ENCODE results near the gene SHB.

The SHB gene

DNA sequence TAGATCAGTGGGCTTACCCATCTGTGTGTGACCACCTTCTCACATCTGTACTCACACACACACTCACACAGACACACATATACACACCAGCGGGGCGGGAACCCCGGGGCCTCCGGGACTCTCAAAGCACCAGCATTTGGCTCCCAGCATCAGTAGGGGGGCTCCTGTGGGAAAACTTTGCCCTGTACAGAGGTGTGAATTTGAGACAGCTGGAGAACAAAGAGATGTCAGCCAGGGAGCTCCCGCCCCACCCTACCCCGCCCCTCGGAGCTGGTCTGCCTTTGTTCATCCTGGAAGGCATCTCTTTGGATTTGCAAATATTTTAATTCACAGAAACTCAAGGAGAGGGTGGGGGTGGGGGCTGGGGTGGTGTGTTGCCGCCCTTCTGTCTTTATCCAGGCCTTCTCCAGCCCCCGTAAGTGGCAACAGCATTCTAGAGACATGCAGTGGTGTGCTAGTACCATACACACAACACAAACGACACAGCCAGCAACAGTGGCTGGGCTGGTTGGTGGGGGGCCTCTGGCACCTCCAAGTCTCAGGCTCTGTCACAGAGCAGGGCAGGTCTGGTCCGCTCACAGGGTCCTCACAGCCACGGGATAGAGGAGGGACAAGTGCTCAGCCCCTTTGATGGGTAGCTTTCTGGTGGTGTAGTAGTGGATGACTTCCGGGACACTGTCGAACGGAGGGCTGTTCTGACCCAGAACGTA, 149.6 kb downstream of the SHB start:
- Histone ChIP-seq H3K27me3 (replicated peaks; ENCODE audit: insufficient read depth, low read length) (no peaks in the 10 kb centered on the region), H3K9me2 (replicated peaks; ENCODE audit: insufficient read depth, low read length) (no peaks in the 10 kb centered on the region), H3K36me3 (replicated peaks; ENCODE audit: insufficient read depth, low read length) (no peaks in the 10 kb centered on the region), H2AFZ (ENCODE audit: low read length) (no peak overlapping the region), H3K9ac (ENCODE audit: low read length) (no peak overlapping the region), H3K9me3 (replicated peaks; ENCODE audit: insufficient read depth, low read length) (no peaks in the 10 kb centered on the region), H3K4me3 (ENCODE audit: low read length) (no peak overlapping the region), H3F3A (ENCODE audit: insufficient read depth, low read length) (no peaks in the 10 kb centered on the region), H4K20me1 (ENCODE audit: insufficient read depth, low read length) (no peaks in the 10 kb centered on the region), H3K27ac (ENCODE audit: low read length) (no peak overlapping the region), H3K79me2 (ENCODE audit: low read length) (no peaks in the 10 kb centered on the region), H3K4me2 (ENCODE audit: low read depth, low read length) (no peak overlapping the region), H3K4me1 (ENCODE audit: low read length) (peaks cover 10% of the 10 kb centered on the region)
- TF ChIP-seq EZH2 (optimal IDR thresholded peaks at IDR 0.05; ENCODE audit: low read depth, low read length) (no peak), EZH2phosphoT487 (IDR thresholded peaks at IDR 0.05; ENCODE audit: low read length) (no peak)
- TF ChIP-seq, protein P1, sequence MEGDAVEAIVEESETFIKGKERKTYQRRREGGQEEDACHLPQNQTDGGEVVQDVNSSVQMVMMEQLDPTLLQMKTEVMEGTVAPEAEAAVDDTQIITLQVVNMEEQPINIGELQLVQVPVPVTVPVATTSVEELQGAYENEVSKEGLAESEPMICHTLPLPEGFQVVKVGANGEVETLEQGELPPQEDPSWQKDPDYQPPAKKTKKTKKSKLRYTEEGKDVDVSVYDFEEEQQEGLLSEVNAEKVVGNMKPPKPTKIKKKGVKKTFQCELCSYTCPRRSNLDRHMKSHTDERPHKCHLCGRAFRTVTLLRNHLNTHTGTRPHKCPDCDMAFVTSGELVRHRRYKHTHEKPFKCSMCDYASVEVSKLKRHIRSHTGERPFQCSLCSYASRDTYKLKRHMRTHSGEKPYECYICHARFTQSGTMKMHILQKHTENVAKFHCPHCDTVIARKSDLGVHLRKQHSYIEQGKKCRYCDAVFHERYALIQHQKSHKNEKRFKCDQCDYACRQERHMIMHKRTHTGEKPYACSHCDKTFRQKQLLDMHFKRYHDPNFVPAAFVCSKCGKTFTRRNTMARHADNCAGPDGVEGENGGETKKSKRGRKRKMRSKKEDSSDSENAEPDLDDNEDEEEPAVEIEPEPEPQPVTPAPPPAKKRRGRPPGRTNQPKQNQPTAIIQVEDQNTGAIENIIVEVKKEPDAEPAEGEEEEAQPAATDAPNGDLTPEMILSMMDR (IDR thresholded peaks at IDR 0.05; ENCODE audit: low read length), result no peak
- no peak for DNase-seq

DNA sequence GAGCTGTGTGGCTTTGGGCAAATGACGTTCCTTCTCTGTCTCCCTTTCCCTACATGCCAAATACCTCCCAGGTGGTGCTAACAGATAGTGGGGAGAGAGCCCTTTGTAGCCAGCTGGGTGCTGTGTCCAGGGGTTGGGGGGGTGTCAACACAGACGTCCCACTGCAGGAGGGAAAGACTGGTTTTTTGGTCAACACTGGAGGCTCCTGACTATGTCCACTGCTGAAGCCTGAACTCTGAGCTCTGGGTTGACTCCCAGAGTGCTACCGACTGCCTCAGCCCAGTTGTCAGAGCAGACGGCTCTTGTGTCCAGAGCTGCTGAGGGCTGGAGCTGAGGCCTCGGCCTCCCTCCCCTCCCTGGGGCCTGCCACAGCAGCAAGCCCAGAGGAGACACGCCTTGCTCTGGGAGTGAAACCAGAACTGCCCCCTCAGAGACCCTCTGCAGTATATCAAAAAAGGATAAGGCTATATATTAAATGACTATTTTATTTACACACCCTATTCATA, 150.3 kb downstream of the SHB start:
- H3K4me1 ChIP-seq (ENCODE audit: low read length), result peaks cover 10% of the 10 kb centered on the region
- no peak for TF ChIP-seq EZH2 (optimal IDR thresholded peaks at IDR 0.05; ENCODE audit: low read depth, low read length)
- TF ChIP-seq, protein P1 (IDR thresholded peaks at IDR 0.05; ENCODE audit: low read length), result no peak
- no peak for TF ChIP-seq EZH2phosphoT487 (IDR thresholded peaks at IDR 0.05; ENCODE audit: low read length)
- H3K27ac ChIP-seq (ENCODE audit: low read length), result no peak overlapping the region
- no peaks in the 10 kb centered on the region for H3K27me3 ChIP-seq (replicated peaks; ENCODE audit: insufficient read depth, low read length)
- no peaks in the 10 kb centered on the region for H4K20me1 ChIP-seq (ENCODE audit: insufficient read depth, low read length)
- H3K4me3 ChIP-seq (ENCODE audit: low read length), result no peak overlapping the region
- H3K4me2 ChIP-seq (ENCODE audit: low read depth, low read length), result no peak overlapping the region
- no peaks in the 10 kb centered on the region for H3K9me3 ChIP-seq (replicated peaks; ENCODE audit: insufficient read depth, low read length)
- no peak overlapping the region for H3K9ac ChIP-seq (ENCODE audit: low read length)
- no peaks in the 10 kb centered on the region for H3K79me2 ChIP-seq (ENCODE audit: low read length)
- no peak overlapping the region for H2AFZ ChIP-seq (ENCODE audit: low read length)
- no peaks in the 10 kb centered on the region for H3K36me3 ChIP-seq (replicated peaks; ENCODE audit: insufficient read depth, low read length)
- H3K9me2 ChIP-seq (replicated peaks; ENCODE audit: insufficient read depth, low read length), result no peaks in the 10 kb centered on the region
- H3F3A ChIP-seq (ENCODE audit: insufficient read depth, low read length), result no peaks in the 10 kb centered on the region
- no peak for DNase-seq

DNA sequence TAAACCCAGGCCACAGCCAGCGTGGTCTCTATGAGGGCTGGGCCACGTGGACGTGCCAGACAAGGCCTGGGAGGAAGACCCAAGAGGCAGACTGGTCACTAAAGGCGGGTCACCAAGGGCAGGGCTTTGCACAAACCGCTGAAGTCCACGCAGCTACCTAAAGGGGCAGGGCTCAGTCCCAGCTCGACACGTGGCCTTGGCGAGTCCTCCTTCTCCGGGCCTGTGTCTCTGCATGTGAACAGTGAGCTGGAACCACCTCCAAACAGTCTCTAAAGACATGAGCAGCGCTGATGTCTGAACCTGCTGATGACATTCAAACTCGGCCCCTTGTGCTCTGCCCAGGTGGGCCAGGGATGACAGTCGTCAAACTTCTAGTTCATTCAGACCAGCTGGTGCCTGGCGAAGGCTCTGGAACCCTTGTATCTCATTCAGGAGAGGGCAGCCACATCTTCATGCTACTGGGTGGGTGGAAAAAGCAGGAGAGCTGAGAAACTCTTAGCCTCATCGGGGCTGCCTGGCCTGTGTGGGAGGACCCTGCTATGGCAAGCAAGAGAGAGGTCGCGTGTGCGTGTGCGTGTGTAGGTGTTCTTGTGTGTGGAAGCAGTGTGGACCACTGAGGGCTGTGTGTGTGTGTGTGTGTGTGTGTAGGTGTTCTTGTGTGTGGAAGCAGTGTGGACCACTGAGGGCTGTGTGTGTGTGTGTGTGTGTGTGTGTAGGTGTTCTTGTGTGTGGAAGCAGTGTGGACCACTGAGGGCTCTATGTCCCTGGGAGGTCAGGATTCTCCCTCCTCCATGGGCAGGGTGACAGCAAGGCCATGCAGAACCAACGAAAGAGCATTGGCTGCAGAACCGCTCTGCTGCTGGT, 151.0 kb downstream of the SHB start:
- Histone ChIP-seq H2AFZ (ENCODE audit: low read length) (no peak overlapping the region), H3K4me2 (ENCODE audit: low read depth, low read length) (no peak overlapping the region)

More for the DNA sequence above, 151.0 kb downstream of the SHB start:
- no peaks in the 10 kb centered on the region for H3F3A ChIP-seq (ENCODE audit: insufficient read depth, low read length)
- no peak for DNase-seq
- H3K9me2 ChIP-seq (replicated peaks; ENCODE audit: insufficient read depth, low read length), result no peaks in the 10 kb centered on the region
- TF ChIP-seq, protein P1 (IDR thresholded peaks at IDR 0.05; ENCODE audit: low read length), result no peak
- no peak for TF ChIP-seq EZH2 (optimal IDR thresholded peaks at IDR 0.05; ENCODE audit: low read depth, low read length)
- TF ChIP-seq EZH2phosphoT487 (IDR thresholded peaks at IDR 0.05; ENCODE audit: low read length), result no peak
- no peaks in the 10 kb centered on the region for H3K9me3 ChIP-seq (replicated peaks; ENCODE audit: insufficient read depth, low read length)
- no peak overlapping the region for H3K4me3 ChIP-seq (ENCODE audit: low read length)
- H3K27ac ChIP-seq (ENCODE audit: low read length), result no peak overlapping the region
- H3K36me3 ChIP-seq (replicated peaks; ENCODE audit: insufficient read depth, low read length), result no peaks in the 10 kb centered on the region
- no peaks in the 10 kb centered on the region for H4K20me1 ChIP-seq (ENCODE audit: insufficient read depth, low read length)
- no peaks in the 10 kb centered on the region for H3K79me2 ChIP-seq (ENCODE audit: low read length)
- no peaks in the 10 kb centered on the region for H3K27me3 ChIP-seq (replicated peaks; ENCODE audit: insufficient read depth, low read length)
- peaks cover 10% of the 10 kb centered on the region for H3K4me1 ChIP-seq (ENCODE audit: low read length)
- H3K9ac ChIP-seq (ENCODE audit: low read length), result no peak overlapping the region
